Limb (tissue), 2 donors: Measurements from ENCODE around the gene B4GALT5.
"Not testable (repeated sequence)": the region's sequence is repeated elsewhere in the genome, so short reads cannot be mapped to it uniquely, and the experiment has no call there.

Experiments used
- DNase-seq, 2 donors: peaks; one replicate each; pipeline ENCODE4 v3.0.0-alpha.2; 2016; ENCODE audit errors: extremely low spot score in 2 of 2

Gene B4GALT5

DNA sequence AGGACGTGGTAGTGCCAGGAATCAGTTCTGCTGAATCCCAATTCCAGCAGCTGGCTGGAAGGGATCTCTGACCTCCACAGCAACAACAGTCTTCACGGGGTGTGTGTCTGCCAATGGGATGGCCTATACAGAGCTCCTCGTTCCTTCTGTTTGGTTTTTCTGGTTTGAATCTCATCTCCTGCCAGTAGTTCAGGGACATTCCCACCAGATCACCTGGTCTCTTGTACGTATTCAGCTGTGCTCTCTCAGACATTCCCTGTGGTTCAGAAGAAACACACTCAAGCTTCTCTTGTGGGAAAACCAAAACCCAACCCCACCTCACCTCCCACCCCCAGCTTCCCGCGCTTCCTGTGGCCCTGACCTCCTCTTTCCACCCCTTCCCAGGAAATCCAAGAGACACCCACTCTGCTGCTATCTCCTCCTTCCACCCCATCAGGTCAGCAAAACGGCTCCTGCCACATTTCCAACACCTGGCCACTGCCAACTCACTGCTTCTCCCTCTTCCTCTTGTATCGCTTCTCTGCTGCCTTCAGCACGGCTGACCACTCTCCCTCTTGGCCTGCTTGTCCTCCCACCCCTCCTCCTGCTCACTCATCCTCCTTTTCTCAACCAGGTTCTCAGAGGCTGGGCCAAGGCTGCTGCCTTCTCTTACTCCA lies 82.5 kb downstream of the B4GALT5 start:
- no peak for DNase-seq

DNA sequence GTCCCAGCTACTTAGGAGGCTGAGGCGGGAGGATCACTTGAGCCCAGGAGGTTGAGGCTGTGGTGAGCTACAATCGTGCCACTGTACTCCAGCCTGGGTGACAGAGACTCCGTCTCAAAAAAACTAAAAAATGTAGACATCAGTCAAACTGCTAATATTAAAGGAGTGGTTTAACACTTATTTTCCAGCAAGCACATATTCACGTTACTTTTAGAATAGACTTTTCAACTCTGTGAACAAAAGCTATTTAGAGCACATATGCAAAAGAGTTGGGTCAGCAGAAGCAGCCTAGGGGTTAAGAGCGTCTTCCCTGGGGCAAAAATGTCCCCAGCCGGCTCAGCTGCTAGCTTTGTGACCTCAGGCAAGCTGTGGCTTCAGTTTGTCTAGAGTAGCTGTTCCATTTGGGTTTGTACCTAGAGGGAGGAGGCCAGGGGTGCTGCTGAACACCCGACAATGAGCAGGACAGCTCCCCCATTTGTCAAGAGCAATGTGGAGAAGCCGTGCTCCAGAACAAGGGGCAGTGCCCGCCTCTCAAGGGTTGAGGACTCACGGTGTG lies 83.2 kb downstream of the B4GALT5 start:
- no peak for DNase-seq

DNA sequence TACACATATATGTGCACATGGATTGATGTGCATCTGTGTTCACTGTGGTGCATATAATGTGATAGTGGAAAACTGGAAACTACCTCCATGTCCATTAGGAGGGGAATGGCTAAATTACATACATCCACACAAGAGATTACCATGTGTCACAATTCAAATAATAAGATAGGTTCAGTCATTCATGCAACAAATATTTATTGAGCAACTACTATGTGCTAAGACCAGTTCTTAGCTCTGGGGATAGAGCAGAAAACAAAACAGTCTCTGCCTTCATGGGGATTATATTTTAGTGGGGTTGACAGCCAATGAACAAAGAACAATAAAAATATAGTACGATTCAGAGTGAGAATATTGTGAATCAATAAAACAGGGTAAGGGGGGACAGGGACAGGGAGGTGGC lies 84.1 kb downstream of the B4GALT5 start:
- no peak for DNase-seq

DNA sequence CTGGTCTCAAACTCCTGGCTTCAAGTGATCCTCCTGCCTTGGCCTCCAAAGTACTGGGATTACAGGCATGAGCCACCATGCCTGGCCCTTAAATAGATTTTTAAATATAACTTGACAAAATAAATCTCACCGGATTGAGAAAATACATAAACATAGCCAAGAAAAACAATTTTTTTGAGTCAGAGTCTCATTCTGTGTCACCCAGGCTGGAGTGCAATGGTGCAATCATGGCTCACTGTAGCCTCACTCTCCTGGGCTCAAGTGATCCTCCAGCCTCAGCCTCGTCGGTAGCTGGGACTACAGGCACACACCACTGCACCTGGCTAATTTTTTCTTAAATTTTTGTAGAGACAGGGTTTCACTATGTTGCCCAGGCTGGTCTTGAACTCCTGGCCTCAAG lies 85.4 kb downstream of the B4GALT5 start:
- not testable (repeated sequence) for DNase-seq

DNA sequence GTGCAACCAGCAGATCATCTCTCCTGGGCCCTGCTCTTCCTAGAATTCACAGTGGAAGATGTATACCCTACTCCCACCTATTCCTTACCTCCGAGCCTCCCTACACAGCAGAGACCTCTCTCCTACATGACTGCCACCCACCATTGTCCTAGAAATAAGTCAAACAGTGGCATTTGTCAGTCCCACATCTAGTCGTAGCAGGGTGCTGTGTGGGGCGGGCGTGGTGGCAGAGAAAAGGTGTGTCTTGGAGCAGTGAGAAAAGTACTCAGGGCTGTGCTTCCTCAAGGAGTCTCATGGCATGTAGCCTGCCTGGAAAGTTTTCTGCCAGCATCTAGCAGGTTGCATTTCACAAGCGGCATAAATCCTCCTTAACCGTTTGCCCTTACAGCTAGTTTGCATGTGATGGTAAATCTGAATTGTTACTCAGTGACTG lies 86.3 kb downstream of the B4GALT5 start:
- no peak for DNase-seq

DNA sequence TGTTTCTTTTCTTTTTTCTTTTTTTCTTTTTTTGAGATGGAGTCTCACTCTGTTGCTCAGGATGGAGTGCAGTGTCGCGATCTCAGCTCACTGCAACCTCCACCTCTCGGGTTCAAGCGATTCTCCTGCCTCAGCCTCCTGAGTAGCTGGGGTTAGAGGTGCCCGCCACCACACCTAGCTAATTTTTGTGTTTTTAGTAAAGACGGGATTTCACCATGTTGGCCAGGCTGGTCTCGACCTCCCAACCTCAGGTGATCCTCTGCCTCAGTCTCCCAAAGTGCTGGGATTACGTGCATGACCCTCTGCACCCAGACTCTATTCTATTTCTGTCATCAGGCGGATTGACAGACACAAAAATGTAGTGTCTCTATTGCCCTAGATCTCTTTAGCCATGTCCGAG lies 88.7 kb downstream of the B4GALT5 start:
- not testable (repeated sequence) for DNase-seq

DNA sequence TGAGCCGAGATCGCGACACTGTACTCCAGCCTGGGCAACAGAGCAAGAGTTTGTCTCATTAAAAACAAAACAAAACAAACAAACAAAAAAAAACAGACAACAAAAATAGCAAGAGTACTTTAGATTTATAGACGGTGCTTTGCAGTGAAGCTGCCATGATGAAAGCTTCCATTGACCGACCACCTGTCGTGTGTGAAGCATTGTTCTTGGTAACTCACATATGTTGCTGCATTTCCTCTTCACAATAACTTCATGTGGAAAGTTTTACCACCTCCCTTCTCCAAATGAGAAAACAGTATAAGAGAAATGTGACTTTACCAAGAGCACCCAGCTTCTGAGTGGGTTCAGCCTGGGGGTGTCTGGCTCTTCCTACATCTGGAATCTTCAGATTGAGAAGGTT lies 89.4 kb downstream of the B4GALT5 start:
- DNase-seq = no peak

DNA sequence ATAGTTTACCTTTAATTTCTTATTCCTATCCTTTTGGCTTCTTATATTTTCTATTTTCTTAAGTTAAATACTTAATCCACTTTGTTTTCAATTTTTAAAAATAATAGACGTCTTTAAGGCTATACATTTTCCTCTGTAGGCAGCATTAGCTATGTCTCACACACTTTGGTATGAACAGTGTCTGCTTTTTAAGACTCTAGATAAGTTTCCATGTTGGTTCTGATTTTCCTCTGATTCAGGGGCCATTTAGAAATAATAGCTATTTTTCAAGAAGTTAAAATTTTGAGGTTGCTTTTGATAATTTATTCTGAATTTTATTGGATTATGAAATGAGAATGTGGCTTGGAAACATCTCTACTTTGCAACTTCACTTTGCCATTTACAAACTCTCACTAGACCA lies 91.4 kb downstream of the B4GALT5 start:
- DNase-seq = no peak

DNA sequence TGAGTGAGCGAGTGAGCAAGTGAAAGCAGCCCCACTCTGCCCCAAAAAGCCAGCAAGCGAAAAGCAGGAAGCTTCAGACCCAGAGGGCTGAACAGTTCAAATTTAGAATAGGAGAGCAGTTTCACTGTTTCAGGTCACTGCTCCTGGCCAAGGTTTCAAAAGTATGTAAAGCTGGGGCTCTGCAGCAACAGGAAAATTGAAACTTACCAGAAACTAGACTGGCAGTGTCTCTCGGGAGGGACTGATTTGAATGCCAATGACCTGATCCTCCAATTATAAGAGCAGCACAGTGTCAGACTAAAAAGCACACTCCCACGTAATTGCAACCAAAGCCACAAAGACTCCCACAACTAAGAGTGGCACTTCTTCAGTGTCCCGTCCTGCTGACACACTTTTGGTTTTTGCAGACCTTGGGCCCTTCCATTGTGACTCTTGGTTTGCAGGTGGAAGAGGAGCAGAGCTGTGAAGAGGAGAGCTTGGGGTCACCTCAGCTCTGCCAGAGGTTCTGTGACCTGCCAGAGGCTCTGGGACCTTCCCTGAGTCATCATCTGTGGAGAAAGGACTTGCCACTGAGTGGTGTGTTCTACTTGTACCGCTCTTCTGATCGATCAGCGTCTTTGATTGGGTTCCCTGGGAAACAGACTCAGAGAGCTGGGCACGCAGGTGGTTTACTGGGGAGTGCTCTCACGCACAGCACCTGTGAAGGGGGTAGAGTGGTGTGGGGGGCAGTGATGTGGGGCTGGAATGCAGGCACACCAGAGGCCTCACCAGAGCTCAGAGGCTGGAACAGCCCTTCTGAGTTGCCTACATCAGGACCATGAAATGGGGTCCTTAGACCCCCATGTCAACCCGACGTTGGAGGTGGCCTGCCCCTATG lies 93.1 kb downstream of the B4GALT5 start:
- DNase-seq = no peak

DNA sequence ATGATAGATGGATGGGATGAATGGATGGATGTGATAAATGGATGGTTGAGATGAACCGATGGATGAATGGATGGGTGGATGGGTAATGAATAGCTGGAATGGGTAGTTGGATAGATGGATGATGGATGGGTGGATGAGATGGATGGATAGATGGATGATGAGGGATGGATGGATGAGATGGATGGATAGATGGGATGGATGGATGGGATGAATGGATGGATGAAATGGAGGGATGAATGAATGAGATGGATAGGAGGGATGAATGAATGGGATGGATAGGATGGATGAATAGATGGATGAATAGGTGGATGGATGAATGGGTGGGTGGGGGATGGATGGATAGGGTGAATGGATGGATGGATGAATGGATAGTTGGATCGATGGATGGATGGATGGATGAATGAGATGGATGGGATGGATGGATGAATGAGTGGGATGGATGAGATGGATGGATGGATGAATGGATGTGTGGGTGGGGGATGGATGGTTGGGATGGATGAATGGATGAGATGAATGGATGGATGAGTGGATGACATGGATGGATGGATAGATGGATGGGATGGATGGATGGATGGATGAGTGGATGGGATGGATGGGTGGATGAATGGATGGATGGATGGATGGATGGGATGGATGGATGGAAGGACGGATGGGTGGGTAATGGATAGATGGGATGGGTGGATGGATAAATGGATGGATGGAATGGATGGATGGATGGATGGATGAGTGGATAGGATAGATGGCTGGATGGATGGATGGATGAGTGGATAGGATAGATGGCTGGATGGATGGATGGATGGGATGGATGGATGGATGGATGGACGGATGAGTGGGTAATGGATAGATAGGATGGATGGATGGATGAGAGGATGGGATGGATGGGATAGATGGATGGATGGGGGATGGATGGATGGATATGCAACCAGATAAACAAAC lies 94.3 kb downstream of the B4GALT5 start:
- DNase-seq = no peak

DNA sequence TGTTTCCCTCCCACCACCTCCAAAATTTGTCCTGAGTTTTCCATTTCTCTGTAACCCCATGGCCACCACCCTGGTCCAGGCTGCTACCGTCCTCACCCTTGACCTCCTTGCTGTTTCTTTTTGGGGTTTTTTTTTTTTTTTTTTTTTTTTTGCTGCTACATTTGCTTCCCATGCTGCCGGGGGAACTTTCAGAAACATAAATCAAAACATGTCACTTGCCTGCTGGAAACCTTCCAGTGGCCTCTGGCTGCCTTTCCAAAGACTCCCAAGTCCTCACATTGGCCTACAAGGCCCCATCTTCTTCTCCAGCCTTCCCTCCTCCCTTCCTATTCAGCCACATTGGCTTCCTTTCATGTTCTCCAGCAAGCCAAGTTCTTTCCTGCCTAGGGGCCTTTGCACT lies 95.4 kb downstream of the B4GALT5 start:
- DNase-seq = no peak

DNA sequence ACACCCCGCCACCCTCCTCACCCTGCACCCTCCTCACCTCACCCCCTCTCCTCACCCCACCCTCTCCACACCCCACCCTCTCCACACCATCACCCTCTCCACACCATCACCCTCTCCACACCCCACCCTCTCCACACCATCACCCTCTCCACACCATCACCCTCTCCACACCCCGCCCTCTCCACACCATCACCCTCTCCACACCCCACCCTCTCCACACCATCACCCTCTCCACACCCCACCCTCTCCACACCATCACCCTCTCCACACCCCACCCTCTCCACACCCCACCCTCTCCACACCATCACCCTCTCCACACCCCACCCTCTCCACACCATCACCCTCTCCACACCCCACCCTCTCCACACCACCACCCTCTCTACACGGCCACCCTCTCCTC lies 96.3 kb downstream of the B4GALT5 start:
- not testable (repeated sequence) for DNase-seq

DNA sequence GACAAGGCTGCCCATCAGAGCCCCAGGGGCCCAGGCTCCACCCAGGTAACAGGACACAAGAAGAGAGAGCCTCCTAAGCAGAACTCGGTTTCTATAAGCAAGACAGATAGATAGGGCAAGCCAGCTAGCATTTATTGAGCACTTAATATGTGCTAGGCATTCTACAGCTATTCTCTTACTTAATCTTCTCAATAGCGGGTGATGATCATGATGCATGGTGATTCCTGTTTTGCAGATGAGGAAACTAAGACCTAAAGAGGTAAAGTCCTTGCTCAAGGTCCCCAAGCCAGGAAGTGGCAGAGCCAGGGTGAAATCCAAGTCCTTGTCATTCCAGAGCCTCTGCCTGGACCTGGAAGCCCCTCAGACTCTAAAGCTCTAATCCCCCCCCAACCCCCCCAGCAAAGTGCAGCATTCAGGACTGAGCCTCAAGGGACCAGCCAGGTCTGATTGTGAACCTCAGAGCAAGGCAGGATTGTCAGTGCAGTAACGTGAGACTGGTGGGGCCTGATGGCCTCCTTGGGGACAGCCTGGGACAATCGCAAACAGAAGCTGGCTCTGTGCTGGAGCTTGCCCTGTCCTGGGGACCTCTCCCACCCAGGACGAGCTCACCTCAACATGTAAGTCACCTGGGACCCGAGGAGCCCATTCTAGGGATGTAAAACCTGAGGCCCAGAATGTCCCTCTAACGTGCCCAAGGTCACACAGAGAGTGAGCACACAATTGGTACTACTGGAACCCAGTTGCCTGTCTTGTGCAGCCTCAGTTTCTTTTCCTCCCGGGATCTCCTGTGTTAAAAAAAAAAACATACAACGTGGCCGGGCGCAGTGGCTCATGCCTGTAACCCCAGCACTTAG lies 97.3 kb downstream of the B4GALT5 start:
- no peak for DNase-seq

DNA sequence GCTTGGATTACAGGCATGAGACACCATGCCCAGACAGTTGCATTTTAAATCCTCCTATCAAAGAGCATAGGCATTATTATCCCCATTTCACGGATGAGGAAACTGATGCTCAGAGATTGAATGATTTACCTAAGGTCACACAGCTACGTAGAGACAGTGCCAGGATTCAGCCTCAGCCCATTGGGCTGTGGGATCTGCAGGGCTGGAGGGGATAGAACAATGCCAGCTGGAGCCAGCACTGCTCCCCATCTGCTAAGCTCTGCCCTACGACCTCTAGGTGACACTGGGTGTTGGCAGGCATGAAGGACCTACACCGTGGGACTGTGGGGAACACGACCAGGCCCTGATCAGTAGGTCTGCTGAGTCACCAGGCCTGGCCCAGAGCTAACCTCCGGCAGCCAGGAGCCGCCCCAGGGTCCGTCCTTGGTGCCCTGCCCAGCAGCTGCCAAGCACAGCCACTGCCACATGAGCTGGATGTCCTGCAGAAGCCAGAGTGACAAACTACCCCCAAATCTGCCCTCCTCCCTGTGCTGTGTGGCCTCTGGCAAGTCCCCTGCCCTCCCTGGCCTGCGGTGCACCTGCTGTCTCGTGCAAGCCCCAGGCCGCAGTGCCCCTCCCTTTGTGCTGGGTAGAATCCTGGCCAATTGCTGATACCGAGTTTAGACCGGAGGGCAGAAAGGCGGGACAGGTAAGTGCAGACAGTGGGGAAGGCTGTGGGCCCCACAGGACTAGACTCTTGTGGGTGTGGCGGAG lies 98.1 kb downstream of the B4GALT5 start:
- DNase-seq = no peak

DNA sequence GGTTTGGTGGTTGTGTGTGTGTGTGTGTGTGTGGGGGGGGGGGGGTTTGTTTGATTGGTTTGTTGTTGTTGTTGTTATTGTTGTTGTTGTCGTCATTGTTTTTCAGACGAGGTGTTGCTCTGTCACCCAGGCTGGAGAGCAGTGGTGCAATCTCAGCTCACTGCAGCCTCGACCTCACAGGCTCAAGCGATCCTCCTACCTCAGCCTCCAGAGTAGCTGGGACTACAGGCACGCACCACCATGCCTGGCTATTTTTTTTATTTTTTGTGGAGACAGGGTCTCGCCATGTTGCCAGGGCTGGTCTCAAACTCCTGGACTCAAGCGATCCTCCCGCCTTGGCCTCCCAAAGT lies 98.7 kb downstream of the B4GALT5 start:
- DNase-seq = not testable (repeated sequence)

DNA sequence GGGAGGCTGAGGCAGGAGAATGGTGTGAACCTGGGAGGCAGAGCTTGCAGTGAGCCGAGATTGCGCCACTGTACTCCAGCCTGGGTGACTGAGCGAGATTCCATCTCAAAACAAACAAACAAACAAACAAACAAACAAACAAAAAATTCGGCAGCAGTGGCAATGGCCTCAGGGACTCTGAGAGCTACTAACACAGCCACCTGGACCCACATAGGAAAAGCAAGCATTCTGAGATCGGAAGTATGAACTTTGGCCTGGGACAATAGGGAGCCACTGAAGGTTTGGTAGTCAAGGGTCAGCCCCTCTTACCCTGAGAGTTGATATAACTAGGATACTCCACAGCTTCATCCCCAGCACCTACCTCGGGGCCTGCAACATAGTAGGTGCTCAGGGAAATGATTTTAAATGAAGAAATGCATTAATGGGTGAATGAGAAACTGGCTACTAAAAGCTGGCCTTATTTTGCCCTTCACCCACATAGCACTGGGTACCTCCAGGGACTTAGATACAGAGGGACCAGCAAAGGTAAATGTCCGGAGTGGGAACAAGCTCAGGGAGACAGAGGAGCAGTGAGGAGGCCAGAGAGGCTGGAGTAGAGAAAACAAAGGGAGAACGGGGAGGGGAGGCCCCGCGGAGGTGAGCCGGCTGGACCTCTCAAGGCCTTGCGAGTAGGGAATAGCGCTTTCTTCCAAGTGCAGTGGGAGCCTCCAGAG lies 99.2 kb downstream of the B4GALT5 start:
- DNase-seq = no peak

DNA sequence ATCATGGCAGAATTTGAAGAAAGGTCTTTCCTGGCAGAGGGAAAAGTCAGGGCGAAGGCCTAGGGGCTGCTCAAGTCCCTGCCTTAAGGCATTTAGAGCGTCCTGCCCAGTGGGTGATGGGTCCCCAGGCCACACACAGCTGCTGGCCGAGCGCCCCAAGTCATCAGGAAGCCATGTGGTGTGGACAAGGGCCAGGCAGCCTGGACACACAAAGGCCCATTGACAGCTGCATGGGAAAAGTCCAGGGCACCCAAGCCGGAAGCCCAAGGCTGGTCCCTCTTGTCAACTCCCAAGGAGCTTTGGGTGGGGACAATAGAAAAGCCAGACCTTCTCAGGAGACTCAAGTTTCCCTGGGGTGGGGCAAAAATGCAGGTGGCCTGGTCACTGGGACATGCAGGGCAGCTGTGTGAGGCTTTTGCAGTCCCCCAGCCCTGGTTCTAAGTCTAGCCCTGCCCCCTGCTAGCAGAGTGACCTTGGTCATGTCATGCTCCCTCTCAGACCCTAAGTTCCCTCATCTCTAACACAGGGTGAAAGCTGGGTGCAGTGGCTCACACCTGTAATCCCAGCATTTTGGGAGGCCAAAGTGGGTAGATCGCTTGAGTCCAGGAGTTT lies 101.4 kb downstream of the B4GALT5 start:
- DNase-seq = no peak

DNA sequence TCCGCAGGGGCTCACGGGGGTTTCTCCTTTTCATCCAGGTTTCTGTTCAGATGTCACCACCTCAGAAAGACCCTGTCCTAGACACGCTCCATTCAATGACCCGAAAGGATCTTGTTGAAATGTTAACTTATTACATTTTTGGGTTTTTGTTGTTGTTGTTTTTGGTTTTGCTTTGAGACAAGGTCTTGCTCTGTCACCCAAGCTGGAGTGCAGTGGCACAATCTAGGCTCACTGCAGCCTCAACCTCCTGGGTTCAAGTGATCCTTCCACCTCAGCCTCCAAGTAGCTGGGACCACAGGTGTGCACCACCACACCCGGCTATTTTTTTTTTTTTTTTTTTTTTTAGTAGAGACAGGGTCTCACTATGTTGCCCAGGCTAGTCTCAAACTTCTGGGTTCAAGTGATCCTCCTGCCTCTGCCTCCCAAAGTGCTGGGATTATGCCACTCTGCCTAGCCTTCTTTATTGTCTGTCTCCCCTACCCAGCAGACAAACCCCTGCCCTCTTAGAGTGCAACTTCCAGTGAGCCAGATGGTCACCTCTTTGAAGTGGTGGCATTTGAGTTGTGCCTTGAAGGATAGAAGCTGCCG lies 102.0 kb downstream of the B4GALT5 start:
- not testable (repeated sequence) for DNase-seq
